Panc1 (cell line): ENCODE data around the gene FMN2.

Experiments used
- CTCF ChIP-seq: fragments of 450-650 bp; IDR thresholded peaks from 2 replicates; pipeline ENCODE4 v1.5.1; 2017; ENCODE audit warnings: mild to moderate bottlenecking
- POLR2AphosphoS5 ChIP-seq: IDR thresholded peaks from 2 replicates; pipeline ENCODE4 v1.6.1; 2012; ENCODE audit warnings: mild to moderate bottlenecking, low read depth, low read length, moderate library complexity
- TCF7L2 ChIP-seq: IDR thresholded peaks from 2 replicates; pipeline ENCODE4 v1.6.1; 2011; ENCODE audit warnings: mild to moderate bottlenecking, low read depth, low read length, inconsistent platforms

- TF ChIP-seq CTCF (no peak), TCF7L2 (no peak), POLR2AphosphoS5 (no peak)
Observed at GRCh38 chr1:240122639-240123613, 31.2 kb downstream of the FMN2 start.
